MM.1S (cell line): ENCODE data around the gene VSNL1.

Experiments used
- DNase-seq: peaks from one replicate; pipeline ENCODE4 v3.0.0-alpha.2; 2015
- H2AFZ ChIP-seq: fragments of 300-600 bp; sonication (generic); 2 replicates; pipeline ENCODE4 v1.6.0; 2016; ENCODE audit warnings: antibody characterized with exemption, low read length
- H3F3A ChIP-seq: fragments of 300-600 bp; sonication (generic); 2 replicates; pipeline ENCODE4 v1.6.1; 2016; ENCODE audit warnings: mild to moderate bottlenecking, antibody characterized with exemption, low read length, moderate library complexity, mixed read lengths; ENCODE audit not compliant: insufficient read depth
- H3K27ac ChIP-seq: fragments of 300-600 bp; sonication (generic); 2 replicates; pipeline ENCODE4 v1.5.1; 2016; ENCODE audit warnings: mild to moderate bottlenecking, low read length
- H3K27me3 ChIP-seq: fragments of 300-600 bp; sonication (generic); replicated peaks from 2 replicates; pipeline ENCODE4 v1.6.0; 2016; ENCODE audit warnings: low read length; ENCODE audit not compliant: insufficient read depth
- H3K36me3 ChIP-seq: fragments of 300-600 bp; sonication (generic); replicated peaks from 2 replicates; pipeline ENCODE4 v1.6.1; 2016; ENCODE audit warnings: mild to moderate bottlenecking, low read length, mixed read lengths; ENCODE audit not compliant: insufficient read depth
- H3K4me1 ChIP-seq: fragments of 300-600 bp; sonication (generic); 2 replicates; pipeline ENCODE4 v1.6.1; 2016; ENCODE audit warnings: low read length, mixed read lengths
- H3K4me2 ChIP-seq: fragments of 300-600 bp; sonication (generic); 2 replicates; pipeline ENCODE4 v1.6.0; 2016; ENCODE audit warnings: low read depth, low read length
- H3K4me3 ChIP-seq: fragments of 300-600 bp; sonication (generic); 2 replicates; pipeline ENCODE4 v1.5.1; 2016; ENCODE audit warnings: low read length, mixed read lengths
- H3K79me2 ChIP-seq: fragments of 300-600 bp; sonication (generic); 2 replicates; pipeline ENCODE4 v1.6.1; 2016; ENCODE audit warnings: mixed run types, low read length, mixed read lengths
- H3K9ac ChIP-seq: fragments of 300-600 bp; sonication (generic); 2 replicates; pipeline ENCODE4 v1.6.1; 2016; ENCODE audit warnings: low read length, mixed read lengths
- H3K9me2 ChIP-seq: fragments of 300-600 bp; sonication (generic); replicated peaks from 2 replicates; pipeline ENCODE4 v1.6.1; 2016; ENCODE audit warnings: mild to moderate bottlenecking, low read length, mixed read lengths; ENCODE audit not compliant: insufficient read depth
- H3K9me3 ChIP-seq: fragments of 300-600 bp; sonication (generic); replicated peaks from 2 replicates; pipeline ENCODE4 v1.6.1; 2016; ENCODE audit warnings: mild to moderate bottlenecking, low read length, mixed read lengths; ENCODE audit not compliant: insufficient read depth
- H4K20me1 ChIP-seq: fragments of 300-600 bp; sonication (generic); 2 replicates; pipeline ENCODE4 v1.6.1; 2016; ENCODE audit warnings: mild to moderate bottlenecking, low read length, moderate library complexity, mixed read lengths; ENCODE audit not compliant: insufficient read depth
- CTCF ChIP-seq: fragments of 300-600 bp; sonication (generic); IDR thresholded peaks from 2 replicates; pipeline ENCODE4 v1.5.1; 2016; ENCODE audit warnings: antibody characterized with exemption, low read length, mixed read lengths
- EZH2 ChIP-seq: fragments of 300-600 bp; sonication (generic); optimal IDR thresholded peaks from 2 replicates; pipeline ENCODE3; 2017; ENCODE audit warnings: low read depth, mild to moderate bottlenecking, antibody characterized with exemption, low read length, mixed read lengths
- EZH2phosphoT487 ChIP-seq: fragments of 300-600 bp; sonication (generic); IDR thresholded peaks from 2 replicates; pipeline ENCODE4 v1.6.1; 2018; ENCODE audit warnings: antibody characterized with exemption, low read length

Gene VSNL1

DNA sequence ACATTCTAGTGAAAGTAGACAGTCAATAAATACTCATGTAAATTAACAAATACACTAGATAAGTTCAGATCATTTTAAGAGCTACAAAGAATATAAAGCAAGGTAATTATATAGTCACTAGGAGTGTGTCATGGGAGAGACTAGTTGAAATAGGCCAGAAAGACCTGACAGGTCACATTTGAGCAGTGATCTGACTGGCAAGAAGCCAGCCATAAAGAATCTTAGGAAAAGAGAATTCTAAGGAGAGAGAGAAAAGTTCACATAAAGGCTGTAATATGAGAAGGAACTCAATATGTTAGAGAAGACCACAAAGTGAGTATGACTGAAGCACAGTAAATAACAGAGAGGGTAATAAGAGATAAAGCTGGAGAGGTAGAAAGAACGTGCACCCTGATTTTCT, 31.2 kb downstream of the VSNL1 start:
- H3K36me3 ChIP-seq, result no peaks in the 10 kb centered on the region
- H2AFZ ChIP-seq, result no peak overlapping the region
- DNase-seq, result no peak
- no peaks in the 10 kb centered on the region for H3K9me3 ChIP-seq
- TF ChIP-seq EZH2phosphoT487 (no peak), CTCF (no peak), EZH2 (no peak)
- no peak overlapping the region for H3K4me2 ChIP-seq
- no peak overlapping the region for H3K4me3 ChIP-seq
- H4K20me1 ChIP-seq, result no peaks in the 10 kb centered on the region
- no peaks in the 10 kb centered on the region for H3K4me1 ChIP-seq
- no peaks in the 10 kb centered on the region for H3K27me3 ChIP-seq
- no peaks in the 10 kb centered on the region for H3K79me2 ChIP-seq
- no peaks in the 10 kb centered on the region for H3K9me2 ChIP-seq
- no peak overlapping the region for H3K27ac ChIP-seq
- no peak overlapping the region for H3K9ac ChIP-seq
- H3F3A ChIP-seq, result no peaks in the 10 kb centered on the region

GRCh38 chr2:17573085-17573803, 32.7 kb downstream of the VSNL1 start:
- H3K79me2 ChIP-seq, result no peaks in the 10 kb centered on the region
- TF ChIP-seq CTCF, result peak; percentile 23
- TF ChIP-seq EZH2phosphoT487, result no peak

GRCh38 chr2:17573804-17574175, 33.3 kb downstream of the VSNL1 start:
- Histone ChIP-seq H3K4me3 (no peak overlapping the region), H3K9me3 (no peaks in the 10 kb centered on the region), H3F3A (0 out of 2 replicates have a peak, but pooled peaks cover 7% of the 10 kb centered on the region), H3K4me1 (peaks cover 8% of the 10 kb centered on the region), H3K27me3 (no peaks in the 10 kb centered on the region), H3K27ac (no peak overlapping the region), H3K4me2 (no peak overlapping the region), H3K36me3 (no peaks in the 10 kb centered on the region), H4K20me1 (no peaks in the 10 kb centered on the region), H2AFZ (no peak overlapping the region), H3K79me2 (no peaks in the 10 kb centered on the region), H3K9me2 (no peaks in the 10 kb centered on the region), H3K9ac (no peak overlapping the region)
- TF ChIP-seq EZH2phosphoT487 (no peak), EZH2 (no peak), CTCF (no peak)
- no peak for DNase-seq

More at GRCh38 chr2:17573085-17573803, 32.7 kb downstream of the VSNL1 start:
- no peak overlapping the region for H3K4me2 ChIP-seq
- H3F3A ChIP-seq, result 0 out of 2 replicates have a peak, but pooled peaks cover 3% of the 10 kb centered on the region
- no peak overlapping the region for H3K27ac ChIP-seq
- no peak for DNase-seq
- H3K9me3 ChIP-seq, result no peaks in the 10 kb centered on the region
- no peak overlapping the region for H3K4me3 ChIP-seq
- H2AFZ ChIP-seq, result no peak overlapping the region
- H3K9me2 ChIP-seq, result no peaks in the 10 kb centered on the region
- H3K27me3 ChIP-seq, result no peaks in the 10 kb centered on the region
- no peak overlapping the region for H3K9ac ChIP-seq
- no peaks in the 10 kb centered on the region for H4K20me1 ChIP-seq
- H3K4me1 ChIP-seq, result 0 out of 2 replicates have a peak, but pooled peaks cover 3% of the 10 kb centered on the region
- no peaks in the 10 kb centered on the region for H3K36me3 ChIP-seq
